Fibroblast of lung (primary cell): ENCODE measurements around the gene GEMIN8. TPM values are rescaled to one million over a fixed set of nuclear protein-coding genes. Genes with fewer than 3 reads are reported as not detected.
A peak's percentile ranks its signal among the peaks of the same experiment; 100 is the strongest.

Source experiments
- DNase-seq, 2 donors: peaks; one replicate each; pipeline versions ENCODE4 v3.0.0 to v3.0.0-alpha.2; 2010; ENCODE audit warnings: low read depth in 2 of 2
- H2AFZ ChIP-seq: 2 replicates; pipeline ENCODE4 v1.5.1; 2012; ENCODE audit warnings: low read length, control low read depth, inconsistent platforms
- H3K27ac ChIP-seq: 2 replicates; pipeline ENCODE4 v1.5.1; 2011; ENCODE audit warnings: low read length, control low read depth; ENCODE audit not compliant: insufficient read depth
- H3K27me3 ChIP-seq: 2 replicates; pipeline ENCODE4 v1.5.1; 2011; ENCODE audit warnings: mild to moderate bottlenecking, low read length; ENCODE audit not compliant: control insufficient read depth, insufficient read depth
- H3K36me3 ChIP-seq: 2 replicates; pipeline ENCODE4 v1.5.1; 2011; ENCODE audit warnings: low read length; ENCODE audit not compliant: control insufficient read depth, insufficient read depth
- H3K4me1 ChIP-seq: 2 replicates; pipeline ENCODE4 v1.5.1; 2011; ENCODE audit warnings: low read length; ENCODE audit not compliant: control insufficient read depth, insufficient read depth; ENCODE audit errors: extremely low read depth
- H3K4me2 ChIP-seq: 2 replicates; pipeline ENCODE4 v1.5.1; 2011; ENCODE audit warnings: low read length, control low read depth; ENCODE audit not compliant: insufficient read depth; ENCODE audit errors: extremely low read depth
- H3K4me3 ChIP-seq, 4 experiments: fragments of 200-600 bp in 1 of 4; sonication (generic) in 1 of 4; replicated peaks in 1 of 4; 2 replicates each; pipeline ENCODE4 v1.5.1; 2011 to 2016; ENCODE audit warnings: low read length in 4 of 4, low read depth in 3 of 4, mild to moderate bottlenecking in 3 of 4, control low read depth in 2 of 4, inconsistent platforms in 1 of 4, mixed read lengths in 1 of 4; ENCODE audit not compliant: insufficient read depth in 1 of 4; ENCODE audit errors: control extremely low read depth in 1 of 4
- H3K79me2 ChIP-seq: 2 replicates; pipeline ENCODE4 v1.5.1; 2012; ENCODE audit warnings: mild to moderate bottlenecking, low read length, inconsistent platforms; ENCODE audit not compliant: control insufficient read depth, insufficient read depth
- H3K9ac ChIP-seq: 2 replicates; pipeline ENCODE4 v1.5.1; 2011; ENCODE audit warnings: mild to moderate bottlenecking, low read length, control low read depth; ENCODE audit not compliant: insufficient read depth
- H3K9me3 ChIP-seq: 2 replicates; pipeline ENCODE4 v1.5.1; 2012; ENCODE audit warnings: low read depth, low read length; ENCODE audit not compliant: control insufficient read depth, insufficient read depth
- H4K20me1 ChIP-seq: 2 replicates; pipeline ENCODE4 v1.5.1; 2011; ENCODE audit warnings: low read length; ENCODE audit not compliant: control insufficient read depth, insufficient read depth; ENCODE audit errors: extremely low read depth
- CTCF ChIP-seq, 2 donors: IDR thresholded peaks in 1 of 2; conservative IDR thresholded peaks in 1 of 2; 1 replicate in 1 of 2; 2 replicates in 1 of 2; pipeline ENCODE4 v1.5.1; 2011 to 2012; ENCODE audit warnings: low read length in 2 of 2, control low read depth in 1 of 2, inconsistent platforms in 1 of 2, low read depth in 1 of 2, mild to moderate bottlenecking in 1 of 2
- EZH2 ChIP-seq: IDR thresholded peaks from 2 replicates; pipeline ENCODE4 v1.5.1; 2012; ENCODE audit warnings: low read length, control low read depth, mild to moderate bottlenecking; ENCODE audit errors: missing control alignments
- polyA plus RNA-seq, 2 donors: library from polyadenylated mRNA; depleted of rRNA in 1 of 2; stranded (reverse) in 1 of 2; unstranded in 1 of 2; fragments of >200 nt; gene quantifications; 2 replicates each; pipeline ENCODE4 v1.2.1, GENCODE V29; 2011 to 2012; ENCODE audit warnings: missing spikeins in 1 of 2
- total RNA-seq: library from RNA; depleted of rRNA; stranded (reverse); fragments of >200 nt; gene quantifications from 2 replicates; pipeline ENCODE4 v1.2.1, GENCODE V29; 2014

Gene GEMIN8
- total and polyA plus RNA-seq, 2 donors (not counting 1 experiment from before 2014, with no cell fraction given): 18.2 to 20.1 TPM

- no peak for DNase-seq
- Histone ChIP-seq H3K9ac (no peak overlapping the region), H3K36me3 (no peaks in the 10 kb centered on the region), H3K27me3 (no peaks in the 10 kb centered on the region), H3K79me2 (no peaks in the 10 kb centered on the region), H3K4me2 (no peak overlapping the region), H4K20me1 (no peaks in the 10 kb centered on the region), H2AFZ (no peak overlapping the region), H3K27ac (no peak overlapping the region), H3K4me1 (no peaks in the 10 kb centered on the region), H3K4me3 (no peak overlapping the region), H3K9me3 (no peaks in the 10 kb centered on the region)
- no peak for TF ChIP-seq EZH2
- no peak for TF ChIP-seq CTCF (conservative IDR thresholded peaks at IDR 0.05 in 1 of 2, IDR thresholded peaks at IDR 0.05 in 1 of 2; ENCODE audit: low read depth in 1 of 2, low read length in 2 of 2)
These were observed 12.3 kb downstream of the GEMIN8 start for GRCh38 chrX:14017399-14017798.

GRCh38 chrX:14015941-14016340, 13.8 kb downstream of the GEMIN8 start:
- H3K4me1 ChIP-seq: no peaks in the 10 kb centered on the region
- H3K27me3 ChIP-seq: no peaks in the 10 kb centered on the region
- no peaks in the 10 kb centered on the region for H3K36me3 ChIP-seq
- no peaks in the 10 kb centered on the region for H4K20me1 ChIP-seq
- no peak for DNase-seq
- no peak overlapping the region for H3K4me3 ChIP-seq
- TF ChIP-seq CTCF (conservative IDR thresholded peaks at IDR 0.05 in 1 of 2, IDR thresholded peaks at IDR 0.05 in 1 of 2; ENCODE audit: low read depth in 1 of 2, low read length in 2 of 2): no peak
- TF ChIP-seq EZH2: no peak
- no peak overlapping the region for H3K9ac ChIP-seq
- no peak overlapping the region for H3K4me2 ChIP-seq
- H3K79me2 ChIP-seq: no peaks in the 10 kb centered on the region
- H3K27ac ChIP-seq: no peak overlapping the region
- H3K9me3 ChIP-seq: no peaks in the 10 kb centered on the region
- H2AFZ ChIP-seq: no peak overlapping the region

GRCh38 chrX:14015294-14015693, 14.4 kb downstream of the GEMIN8 start:
- no peak overlapping the region for H3K9ac ChIP-seq
- H3K36me3 ChIP-seq: no peaks in the 10 kb centered on the region
- H4K20me1 ChIP-seq: no peaks in the 10 kb centered on the region
- no peaks in the 10 kb centered on the region for H3K4me1 ChIP-seq
- H3K79me2 ChIP-seq: no peaks in the 10 kb centered on the region
- no peak overlapping the region for H3K4me2 ChIP-seq
- TF ChIP-seq CTCF (conservative IDR thresholded peaks at IDR 0.05 in 1 of 2, IDR thresholded peaks at IDR 0.05 in 1 of 2; ENCODE audit: low read depth in 1 of 2, low read length in 2 of 2): no peak
- TF ChIP-seq EZH2: no peak
- H3K27ac ChIP-seq: no peak overlapping the region
- no peaks in the 10 kb centered on the region for H3K9me3 ChIP-seq
- peak in 1 of 2 donors; percentile 15 for DNase-seq
- no peak overlapping the region for H3K4me3 ChIP-seq
- no peak overlapping the region for H2AFZ ChIP-seq
- no peaks in the 10 kb centered on the region for H3K27me3 ChIP-seq
